GM12892 (cell line): ENCODE results near the gene GANAB.
"Not testable (repeated sequence)": the region's sequence is repeated elsewhere in the genome, so short reads cannot be mapped to it uniquely, and the experiment has no call there.

Experiments
- DNase-seq: peaks from one replicate; pipeline ENCODE4 v3.0.0; 2011; ENCODE audit not compliant: insufficient read length
- FAIRE-seq: peaks from 2 replicates; lab custom pipeline; 2011; peaks lifted over from hg19 to GRCh38; lab: Jason Lieb, UNC
- POLR2A ChIP-seq: IDR thresholded peaks from 2 replicates; pipeline ENCODE4 v1.6.1; 2011; ENCODE audit warnings: low read depth, low read length, control low read depth
- POLR2AphosphoS5 ChIP-seq: IDR thresholded peaks from 2 replicates; pipeline ENCODE4 v1.6.1; 2011; ENCODE audit warnings: low read depth, low read length, control low read depth
- TAF1 ChIP-seq: IDR thresholded peaks from 2 replicates; pipeline ENCODE4 v1.6.1; 2011; ENCODE audit warnings: low read depth, mild to moderate bottlenecking, control low read depth, low read length, borderline replicate concordance

Gene GANAB

DNA sequence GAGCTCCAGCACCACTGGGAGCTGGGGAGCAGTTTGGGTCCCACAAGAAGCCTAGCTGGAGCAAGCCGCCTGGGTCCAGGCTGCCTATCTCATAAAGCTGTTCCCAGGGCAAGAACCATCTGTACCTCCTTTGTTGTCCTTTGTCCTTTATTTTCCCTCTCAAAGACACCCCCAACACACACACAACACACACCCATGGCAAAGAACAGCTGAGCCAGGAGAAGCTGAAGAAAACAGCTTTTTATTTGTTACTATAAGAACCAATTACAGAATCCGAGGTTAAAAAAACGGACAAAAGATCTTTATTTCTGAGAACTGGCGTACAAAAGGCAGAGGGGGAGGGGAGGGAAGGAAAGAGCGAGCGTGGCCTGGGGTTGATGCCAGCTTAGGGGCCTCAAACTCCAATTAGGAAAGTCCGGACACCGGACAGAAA is 53.4 kb downstream of the GANAB start:
- TF ChIP-seq POLR2A, result no peak
- no peak for TF ChIP-seq TAF1
- TF ChIP-seq POLR2AphosphoS5, result no peak
- no peak for FAIRE-seq

DNA sequence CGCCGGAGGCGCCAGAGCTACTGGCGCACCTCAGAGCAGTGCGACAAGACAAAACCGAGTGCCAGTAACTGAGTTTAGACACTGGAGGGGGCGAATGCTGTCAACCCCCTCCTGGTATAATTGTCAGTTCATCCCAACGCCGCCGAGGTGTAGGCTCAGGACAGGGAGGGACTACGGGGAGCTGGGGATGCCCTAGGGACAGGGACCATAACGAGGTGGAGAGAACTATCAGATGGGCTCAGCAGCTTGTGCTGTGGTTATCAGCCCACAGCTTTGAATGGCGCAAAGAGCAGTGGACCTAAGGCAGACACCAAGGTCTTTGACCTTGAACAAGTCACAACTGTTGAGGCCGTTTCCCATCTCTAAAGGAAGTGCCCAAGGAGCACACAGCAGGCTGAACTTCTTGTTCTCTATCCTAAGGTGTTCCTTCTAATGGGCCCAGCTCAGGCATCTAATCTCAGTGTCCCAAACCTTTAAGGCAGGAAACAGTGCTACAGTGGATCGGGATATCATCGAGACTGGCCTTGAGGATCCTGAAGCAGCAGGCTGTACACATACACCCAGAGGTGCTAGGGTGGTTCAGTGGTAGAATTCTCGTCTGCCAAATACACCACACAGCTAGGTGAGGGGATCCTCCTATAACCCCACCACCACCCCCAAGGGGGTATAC is 54.1 kb downstream of the GANAB start:
- FAIRE-seq, result no peak
- no peak for DNase-seq
- TF ChIP-seq POLR2A, result peak; percentile 19; the same call in 1 of the 2 replicates
- no peak for TF ChIP-seq TAF1
- no peak; the same call in 1 of the 2 replicates for TF ChIP-seq POLR2AphosphoS5

More for the DNA sequence above, 53.4 kb downstream of the GANAB start:
- DNase-seq, result no peak

DNA sequence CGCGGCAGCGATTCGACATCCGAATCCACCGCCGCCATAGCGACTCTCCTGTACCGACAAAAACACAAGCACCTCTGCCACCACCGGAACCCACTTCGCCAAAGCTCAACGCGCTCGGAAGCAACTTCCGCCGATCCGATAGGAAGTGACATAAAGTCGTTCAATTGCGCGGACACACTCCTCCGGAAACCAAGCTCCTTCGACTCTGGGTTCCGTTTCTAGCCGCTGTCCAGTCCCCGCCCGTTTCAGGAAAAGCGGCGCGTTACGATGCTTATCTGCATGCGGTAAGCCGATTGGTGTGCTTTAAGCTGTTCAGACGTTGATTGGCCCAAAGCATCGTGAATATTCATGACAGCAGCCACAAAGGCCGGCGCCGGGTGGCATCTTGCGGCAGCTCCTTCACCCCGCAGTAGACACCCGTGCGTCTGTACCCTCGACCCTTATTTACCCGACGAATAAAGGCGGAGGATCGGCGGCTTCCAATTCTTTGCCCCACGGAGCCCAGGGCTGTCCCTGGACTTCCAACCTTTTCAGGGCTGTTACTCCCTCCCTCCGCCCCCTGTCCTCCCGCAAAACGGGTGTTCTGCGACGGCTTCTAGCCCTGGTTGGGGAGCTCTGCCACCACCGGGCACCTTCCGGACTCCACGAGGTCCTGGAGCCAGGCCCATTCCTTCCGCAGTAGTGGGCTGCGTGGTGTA is 54.8 kb downstream of the GANAB start, which contains the start of gene TUT1:
TSS of gene TUT1 (minus strand) at position 76 of the 698 bp plus-strand sequence. CDS start at position 38, 38 bp downstream.
- peak; percentile 98 for TF ChIP-seq POLR2AphosphoS5
- peak; percentile 91 for TF ChIP-seq TAF1
- peak; percentile 98 for TF ChIP-seq POLR2A

DNA sequence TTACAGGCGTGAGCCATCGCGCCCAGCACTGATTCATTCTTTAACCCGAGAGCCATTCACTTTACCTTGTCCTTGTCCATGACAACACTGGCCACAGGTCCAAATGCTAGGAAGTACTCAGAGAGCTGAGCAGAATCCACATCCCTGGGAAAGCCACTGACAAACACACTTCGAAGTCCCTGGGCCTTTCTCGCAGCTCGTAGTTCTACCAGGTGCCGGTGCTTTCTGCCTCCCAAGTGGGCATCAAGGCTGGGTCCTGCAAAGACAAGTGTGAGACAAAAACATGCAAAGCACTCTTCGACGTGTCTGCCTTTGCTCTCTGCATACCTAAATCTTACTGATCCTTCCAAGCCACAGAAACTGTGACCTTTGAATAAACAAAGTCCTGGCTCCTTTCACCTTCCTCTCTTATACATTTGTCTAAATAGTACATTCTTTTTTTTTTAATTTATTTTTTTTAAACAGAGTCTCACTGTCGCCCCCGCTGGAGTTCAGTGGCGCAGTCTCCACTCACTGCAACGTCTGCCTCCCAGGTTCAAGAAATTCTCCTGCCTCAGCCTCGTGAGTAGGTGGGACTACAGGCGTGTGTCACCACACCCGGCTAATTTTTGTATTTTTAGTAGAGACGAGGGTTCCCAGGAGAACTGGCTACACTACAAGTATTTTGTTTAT is 57.3 kb downstream of the GANAB start:
- no peak for DNase-seq
- no peak for TF ChIP-seq POLR2A
- no peak for TF ChIP-seq TAF1
- no peak for FAIRE-seq

More for the DNA sequence above, 54.8 kb downstream of the GANAB start, which contains the start of gene TUT1:
- DNase-seq (peak; percentile 92), FAIRE-seq (peak; percentile 100)

DNA sequence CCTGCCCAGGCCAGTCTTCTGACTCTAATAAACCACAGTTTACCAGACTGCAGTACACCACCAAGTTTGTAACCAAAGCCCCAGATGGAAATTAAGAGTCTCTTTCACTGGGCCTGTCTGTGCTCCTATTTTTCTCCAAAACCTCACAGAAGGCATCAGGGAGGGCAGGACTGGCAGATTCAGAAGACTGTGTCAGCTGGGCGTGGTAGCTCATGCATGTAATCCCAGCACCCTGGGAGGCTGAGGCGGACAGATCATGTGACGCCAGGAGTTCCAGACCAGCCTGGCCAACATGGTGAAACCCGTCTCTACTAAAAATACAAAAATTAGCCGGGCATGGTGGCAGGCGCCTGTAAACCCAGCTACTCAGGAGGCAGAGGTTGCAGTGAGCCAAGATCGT is 61.1 kb downstream of the GANAB start:
- FAIRE-seq, DNase-seq: not testable (repeated sequence)

DNA sequence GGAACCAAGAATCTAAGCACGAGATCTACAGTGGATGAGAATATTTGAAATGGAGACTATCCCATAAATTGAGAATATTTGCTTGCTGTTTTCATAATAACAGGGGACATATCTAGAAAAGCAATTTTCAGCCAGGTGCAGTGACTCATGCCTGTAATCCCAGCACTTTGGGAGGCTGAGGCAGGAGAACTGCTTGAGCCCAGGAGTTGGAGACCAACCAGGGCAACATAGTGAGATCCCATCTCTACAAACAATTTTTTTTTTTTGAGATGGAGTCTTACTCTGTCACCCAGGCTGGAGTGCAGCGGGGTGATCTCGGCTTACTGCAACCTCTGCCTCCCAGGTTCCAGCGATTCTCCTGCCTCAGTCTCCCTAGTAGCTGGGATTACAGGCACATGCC is 64.7 kb downstream of the GANAB start:
- not testable (repeated sequence) for FAIRE-seq, DNase-seq

DNA sequence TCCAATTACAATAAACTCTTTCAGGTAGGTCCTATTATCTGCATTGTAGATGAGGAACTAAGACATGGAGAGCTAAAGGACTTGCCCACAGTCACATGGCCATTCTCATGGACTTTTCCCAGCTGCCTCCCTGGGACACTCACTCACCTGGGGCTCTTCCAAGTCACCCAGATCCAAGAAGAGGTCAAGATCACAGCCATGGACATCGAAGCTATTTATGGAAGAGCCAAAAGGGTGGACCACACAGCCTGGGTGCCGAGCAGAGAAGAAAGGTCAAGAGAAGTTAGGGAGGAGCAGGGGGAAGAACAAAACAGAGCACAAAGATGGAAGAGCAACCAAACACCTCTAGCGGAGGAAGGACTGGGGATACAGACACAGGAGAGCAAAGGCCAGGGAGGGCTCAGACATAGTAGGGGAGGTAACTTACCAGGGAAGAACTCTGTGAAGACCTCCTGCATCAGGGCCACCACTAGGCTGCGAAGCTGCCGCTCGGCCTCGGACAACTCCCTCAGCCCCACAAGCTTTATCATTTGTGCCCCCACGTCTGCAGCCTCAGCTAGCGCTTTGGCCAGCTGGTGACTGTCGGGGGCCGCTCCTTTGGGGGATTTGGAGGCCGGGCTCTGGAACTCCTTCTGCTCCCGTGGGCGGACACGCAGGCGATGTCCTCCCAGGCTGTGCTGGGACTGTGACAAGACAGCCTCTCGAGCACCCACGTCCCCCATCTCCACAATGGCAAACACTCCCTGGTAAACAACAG is 65.3 kb downstream of the GANAB start:
- DNase-seq (no peak), FAIRE-seq (no peak)
- TF ChIP-seq TAF1, result no peak
- no peak for TF ChIP-seq POLR2A
- no peak for TF ChIP-seq POLR2AphosphoS5

DNA sequence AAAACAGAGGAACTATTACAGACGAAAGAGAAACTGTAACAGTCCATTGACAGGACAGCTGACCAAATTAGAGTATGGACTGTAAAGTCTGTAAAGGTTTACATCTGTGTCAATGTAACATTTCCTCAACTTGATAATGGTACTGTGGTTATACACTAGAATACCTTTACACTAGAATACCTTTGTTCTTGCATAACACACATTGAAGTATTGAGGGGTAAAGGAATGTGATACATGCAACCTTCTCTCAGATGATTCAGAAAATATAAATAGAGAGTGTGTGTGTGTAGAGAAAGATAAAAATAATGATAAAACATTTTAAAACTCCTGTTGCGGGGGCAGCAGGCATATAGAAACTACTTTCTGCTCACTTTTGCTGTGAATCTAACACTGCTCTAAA is 67.2 kb downstream of the GANAB start:
- DNase-seq (no peak), FAIRE-seq (no peak)
- TF ChIP-seq POLR2AphosphoS5 (no peak), POLR2A (no peak), TAF1 (no peak)

DNA sequence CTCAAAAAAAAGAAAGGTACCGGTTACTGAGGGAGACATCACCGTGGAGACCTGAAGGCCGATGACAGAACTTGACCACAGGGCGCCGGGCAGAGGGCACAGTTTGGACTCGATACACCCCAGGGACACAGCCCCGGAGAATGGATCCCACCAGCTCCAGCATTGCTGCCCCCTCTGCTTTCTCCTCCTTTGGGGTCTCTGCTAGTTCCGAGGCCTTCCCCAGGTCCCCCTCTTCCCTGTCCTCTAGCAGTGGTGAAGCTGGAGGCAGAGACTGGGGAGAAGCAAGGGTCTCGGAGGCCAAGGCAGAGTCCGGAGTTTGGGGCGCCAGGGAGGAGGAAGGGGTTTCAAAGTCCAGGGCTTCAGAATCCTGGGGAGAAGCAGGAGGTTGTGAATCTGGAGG is 67.9 kb downstream of the GANAB start:
- no peak for DNase-seq
- TF ChIP-seq POLR2AphosphoS5 (no peak), TAF1 (no peak), POLR2A (no peak)
- FAIRE-seq, result no peak

DNA sequence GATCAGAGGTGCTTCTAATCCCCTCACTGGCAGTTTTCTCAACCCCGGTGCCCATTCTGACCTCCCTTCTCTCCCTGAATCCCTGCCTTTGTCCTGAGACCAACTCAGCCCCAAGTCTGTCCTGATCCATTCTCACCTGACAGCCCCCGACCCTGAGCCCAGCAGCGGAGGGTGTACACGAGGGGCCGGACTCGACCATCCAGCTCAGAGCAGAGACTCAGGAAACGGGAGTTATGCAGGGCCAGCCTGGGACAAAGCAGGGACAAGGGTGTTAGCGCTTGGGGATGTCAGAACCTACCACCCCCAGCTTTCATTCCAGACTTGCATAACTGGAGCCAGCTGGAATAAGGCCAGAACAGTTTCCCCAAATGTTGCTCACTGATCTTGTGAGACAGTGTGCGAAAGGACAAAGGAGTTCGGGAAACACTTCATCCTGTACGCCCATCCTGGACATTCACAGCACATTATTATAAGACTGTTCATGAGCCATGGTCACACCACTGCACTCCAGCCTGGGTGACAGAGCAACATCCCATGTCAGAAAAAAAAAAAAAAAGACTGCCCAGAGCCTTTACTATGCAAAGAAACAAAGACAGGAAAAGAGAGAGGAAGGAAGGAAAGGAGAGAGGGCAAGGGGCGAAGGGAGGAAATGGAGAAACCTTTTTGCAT is 69.2 kb downstream of the GANAB start:
- no peak for DNase-seq
- FAIRE-seq, result no peak
- TF ChIP-seq POLR2AphosphoS5, result no peak
- no peak for TF ChIP-seq POLR2A

DNA sequence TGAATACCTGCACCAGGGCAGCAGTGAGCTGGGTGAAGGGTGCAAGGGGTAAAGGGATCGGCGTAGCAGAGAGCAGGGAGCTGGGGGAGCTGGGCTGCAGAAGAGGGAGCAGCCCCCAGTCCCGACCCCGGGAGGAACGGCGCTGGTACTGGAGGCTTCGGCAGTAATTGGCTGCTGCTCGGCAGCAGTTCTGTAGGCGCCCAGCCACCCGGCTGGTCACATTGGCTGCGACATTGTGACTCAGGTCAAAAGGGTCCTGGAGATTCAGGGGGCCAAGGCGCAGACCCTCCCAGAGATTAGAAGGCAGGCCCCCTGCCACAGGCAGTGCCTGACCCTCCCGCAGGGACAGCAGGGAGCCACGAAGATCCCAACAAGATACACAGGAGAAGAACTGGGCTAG is 70.6 kb downstream of the GANAB start:
- no peak for FAIRE-seq
- DNase-seq, result no peak
- TF ChIP-seq POLR2AphosphoS5, result no peak
- TF ChIP-seq TAF1, result no peak
- no peak for TF ChIP-seq POLR2A
